HepG2 (cell line): ENCODE measurements around the gene GAN. TPM values are rescaled to one million over a fixed set of nuclear protein-coding genes. Genes with fewer than 3 reads are reported as not detected.
A peak's percentile ranks its signal among the peaks of the same experiment; 100 is the strongest.

Source experiments
- ADNP ChIP-seq: sonication (generic); formaldehyde crosslinking; IDR thresholded peaks from 2 replicates; pipeline ENCODE4 v1.4.0; 2020; ENCODE audit warnings: missing genetic modification reagents
- BHLHE40 ChIP-seq: IDR thresholded peaks from 2 replicates; pipeline ENCODE4 v1.6.1; 2011; ENCODE audit warnings: low read length, improper control_type of control experiment
- CEBPG ChIP-seq: IDR thresholded peaks from 2 replicates; pipeline ENCODE4 v1.6.1; 2016
- CENPBD1 ChIP-seq: sonication (generic); formaldehyde crosslinking; IDR thresholded peaks from 2 replicates; pipeline ENCODE4 v1.8.0; 2022; ENCODE audit warnings: missing genetic modification reagents, low read depth, mild to moderate bottlenecking, borderline replicate concordance
- IKZF4 ChIP-seq: sonication (generic); formaldehyde crosslinking; IDR thresholded peaks from 2 replicates; pipeline ENCODE4 v1.5.1; 2020; ENCODE audit warnings: borderline replicate concordance, mild to moderate bottlenecking, low read depth, missing genetic modification reagents; ENCODE audit errors: not compliant biosample characterization
- MIXL1 ChIP-seq: IDR thresholded peaks from 2 replicates; pipeline ENCODE4 v1.6.1; 2016
- MTA1 ChIP-seq: sonication (generic); formaldehyde crosslinking; IDR thresholded peaks from 2 replicates; pipeline ENCODE4 v1.4.0; 2020; ENCODE audit warnings: missing genetic modification reagents, mild to moderate bottlenecking, borderline replicate concordance
- NFATC3 ChIP-seq: sonication (generic); formaldehyde crosslinking; IDR thresholded peaks from 2 replicates; pipeline ENCODE4 v1.5.1; 2020; ENCODE audit warnings: mild to moderate bottlenecking, missing genetic modification reagents
- NFYC ChIP-seq: IDR thresholded peaks from 2 replicates; pipeline ENCODE4 v1.6.1; 2016; ENCODE audit warnings: missing genetic modification reagents, missing compliant biosample characterization
- PTBP1 ChIP-seq: fragments of 200-400 bp; formaldehyde crosslinking; IDR thresholded peaks from 2 replicates; pipeline ENCODE4 v1.6.1; 2018; ENCODE audit warnings: low read length, low read depth; ENCODE audit not compliant: poor library complexity, severe bottlenecking
- RXRB ChIP-seq: IDR thresholded peaks from 2 replicates; pipeline ENCODE4 v1.6.1; 2016; ENCODE audit warnings: borderline replicate concordance, missing genetic modification reagents, missing compliant biosample characterization
- YEATS2 ChIP-seq: sonication (generic); formaldehyde crosslinking; IDR thresholded peaks from 2 replicates; pipeline ENCODE4 v1.4.0; 2020; ENCODE audit warnings: missing genetic modification reagents, borderline replicate concordance
- ZMYM2 ChIP-seq: sonication (generic); formaldehyde crosslinking; IDR thresholded peaks from 2 replicates; pipeline ENCODE4 v1.8.0; 2022; ENCODE audit warnings: mild to moderate bottlenecking, missing genetic modification reagents
- ZNF382 ChIP-seq: sonication (generic); formaldehyde crosslinking; IDR thresholded peaks from 2 replicates; pipeline ENCODE4 v1.5.0; 2020; ENCODE audit warnings: missing genetic modification reagents, mild to moderate bottlenecking, borderline replicate concordance
- ZNF431 ChIP-seq: sonication (generic); formaldehyde crosslinking; IDR thresholded peaks from 2 replicates; pipeline ENCODE4 v1.9.0; 2022; ENCODE audit warnings: missing genetic modification reagents, low read depth, mild to moderate bottlenecking, borderline replicate concordance
- ZNF496 ChIP-seq: sonication (generic); formaldehyde crosslinking; IDR thresholded peaks from 2 replicates; pipeline ENCODE4 v1.8.1; 2023; ENCODE audit warnings: mild to moderate bottlenecking, moderate library complexity, missing genetic modification reagents; ENCODE audit not compliant: insufficient replicate concordance
- ZNF670 ChIP-seq: sonication (generic); formaldehyde crosslinking; IDR thresholded peaks from 2 replicates; pipeline ENCODE4 v1.8.0; 2022; ENCODE audit warnings: mild to moderate bottlenecking, missing genetic modification reagents, borderline replicate concordance
- polyA plus RNA-seq, 8 experiments: library from polyadenylated mRNA; depleted of rRNA in 3 of 8; stranded (reverse) in 7 of 8; unstranded in 1 of 8; fragments of >200 nt; fragmentation: Illumina TruSeq in 4 of 8; extraction: Trizol in 4 of 8; gene quantifications; 2 replicates each; pipeline versions ENCODE4 v1.2.1 to v1.2.3, GENCODE V29; 2011 to 2016; ENCODE audit warnings: low read depth in 4 of 8, missing spikeins in 1 of 8, mixed read lengths in 1 of 8; ENCODE audit not compliant: insufficient read depth in 1 of 8
- total RNA-seq, 5 experiments: library from RNA; depleted of rRNA; stranded (reverse); fragments of >200 nt; fragmentation: Illumina TruSeq; extraction: Trizol; gene quantifications; 2 replicates each; pipeline ENCODE4 v1.2.3, GENCODE V29; 2016; ENCODE audit warnings: low read depth in 1 of 5
- TF ChIP-seq, protein P1 (sequence below): sonication (generic); formaldehyde crosslinking; IDR thresholded peaks from 2 replicates; pipeline ENCODE4; 2020; ENCODE audit warnings: missing genetic modification reagents, mild to moderate bottlenecking, borderline replicate concordance
- TF ChIP-seq, protein P2 (sequence below): sonication (generic); formaldehyde crosslinking; IDR thresholded peaks from 2 replicates; pipeline ENCODE4 v1.4.0; 2020; ENCODE audit warnings: missing genetic modification reagents
- TF ChIP-seq, protein P3 (sequence below): sonication (generic); formaldehyde crosslinking; IDR thresholded peaks from 2 replicates; pipeline ENCODE4 v1.4.0; 2020; ENCODE audit warnings: missing genetic modification reagents
- TF ChIP-seq, protein P4 (sequence below): sonication (generic); formaldehyde crosslinking; IDR thresholded peaks from 2 replicates; pipeline ENCODE4 v1.8.0; 2023; ENCODE audit warnings: mild to moderate bottlenecking, missing genetic modification reagents

GAN gene
- total and polyA plus RNA-seq, 2 of the 13 experiments (the other 11 are each of a cell fraction or from before 2014, with no cell fraction given): 4.3 to 11.0 TPM

- TF ChIP-seq, protein P1, sequence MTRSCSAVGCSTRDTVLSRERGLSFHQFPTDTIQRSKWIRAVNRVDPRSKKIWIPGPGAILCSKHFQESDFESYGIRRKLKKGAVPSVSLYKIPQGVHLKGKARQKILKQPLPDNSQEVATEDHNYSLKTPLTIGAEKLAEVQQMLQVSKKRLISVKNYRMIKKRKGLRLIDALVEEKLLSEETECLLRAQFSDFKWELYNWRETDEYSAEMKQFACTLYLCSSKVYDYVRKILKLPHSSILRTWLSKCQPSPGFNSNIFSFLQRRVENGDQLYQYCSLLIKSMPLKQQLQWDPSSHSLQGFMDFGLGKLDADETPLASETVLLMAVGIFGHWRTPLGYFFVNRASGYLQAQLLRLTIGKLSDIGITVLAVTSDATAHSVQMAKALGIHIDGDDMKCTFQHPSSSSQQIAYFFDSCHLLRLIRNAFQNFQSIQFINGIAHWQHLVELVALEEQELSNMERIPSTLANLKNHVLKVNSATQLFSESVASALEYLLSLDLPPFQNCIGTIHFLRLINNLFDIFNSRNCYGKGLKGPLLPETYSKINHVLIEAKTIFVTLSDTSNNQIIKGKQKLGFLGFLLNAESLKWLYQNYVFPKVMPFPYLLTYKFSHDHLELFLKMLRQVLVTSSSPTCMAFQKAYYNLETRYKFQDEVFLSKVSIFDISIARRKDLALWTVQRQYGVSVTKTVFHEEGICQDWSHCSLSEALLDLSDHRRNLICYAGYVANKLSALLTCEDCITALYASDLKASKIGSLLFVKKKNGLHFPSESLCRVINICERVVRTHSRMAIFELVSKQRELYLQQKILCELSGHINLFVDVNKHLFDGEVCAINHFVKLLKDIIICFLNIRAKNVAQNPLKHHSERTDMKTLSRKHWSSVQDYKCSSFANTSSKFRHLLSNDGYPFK: no peak
- TF ChIP-seq BHLHE40: no peak
- TF ChIP-seq, protein P2, sequence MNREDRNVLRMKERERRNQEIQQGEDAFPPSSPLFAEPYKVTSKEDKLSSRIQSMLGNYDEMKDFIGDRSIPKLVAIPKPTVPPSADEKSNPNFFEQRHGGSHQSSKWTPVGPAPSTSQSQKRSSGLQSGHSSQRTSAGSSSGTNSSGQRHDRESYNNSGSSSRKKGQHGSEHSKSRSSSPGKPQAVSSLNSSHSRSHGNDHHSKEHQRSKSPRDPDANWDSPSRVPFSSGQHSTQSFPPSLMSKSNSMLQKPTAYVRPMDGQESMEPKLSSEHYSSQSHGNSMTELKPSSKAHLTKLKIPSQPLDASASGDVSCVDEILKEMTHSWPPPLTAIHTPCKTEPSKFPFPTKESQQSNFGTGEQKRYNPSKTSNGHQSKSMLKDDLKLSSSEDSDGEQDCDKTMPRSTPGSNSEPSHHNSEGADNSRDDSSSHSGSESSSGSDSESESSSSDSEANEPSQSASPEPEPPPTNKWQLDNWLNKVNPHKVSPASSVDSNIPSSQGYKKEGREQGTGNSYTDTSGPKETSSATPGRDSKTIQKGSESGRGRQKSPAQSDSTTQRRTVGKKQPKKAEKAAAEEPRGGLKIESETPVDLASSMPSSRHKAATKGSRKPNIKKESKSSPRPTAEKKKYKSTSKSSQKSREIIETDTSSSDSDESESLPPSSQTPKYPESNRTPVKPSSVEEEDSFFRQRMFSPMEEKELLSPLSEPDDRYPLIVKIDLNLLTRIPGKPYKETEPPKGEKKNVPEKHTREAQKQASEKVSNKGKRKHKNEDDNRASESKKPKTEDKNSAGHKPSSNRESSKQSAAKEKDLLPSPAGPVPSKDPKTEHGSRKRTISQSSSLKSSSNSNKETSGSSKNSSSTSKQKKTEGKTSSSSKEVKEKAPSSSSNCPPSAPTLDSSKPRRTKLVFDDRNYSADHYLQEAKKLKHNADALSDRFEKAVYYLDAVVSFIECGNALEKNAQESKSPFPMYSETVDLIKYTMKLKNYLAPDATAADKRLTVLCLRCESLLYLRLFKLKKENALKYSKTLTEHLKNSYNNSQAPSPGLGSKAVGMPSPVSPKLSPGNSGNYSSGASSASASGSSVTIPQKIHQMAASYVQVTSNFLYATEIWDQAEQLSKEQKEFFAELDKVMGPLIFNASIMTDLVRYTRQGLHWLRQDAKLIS: no peak
- peak; percentile 48; the same call in 1 of the 2 replicates for TF ChIP-seq YEATS2 (CRISPR knock-in tag)
- no peak for TF ChIP-seq ADNP (CRISPR knock-in tag)
- TF ChIP-seq IKZF4 (CRISPR knock-in tag): no peak
- no peak for TF ChIP-seq ZNF496 (CRISPR knock-in tag)
- 0 out of 2 replicates have a peak, but pooled peaks have one; percentile 21 for TF ChIP-seq MTA1 (CRISPR knock-in tag)
- 0 out of 2 replicates have a peak, but pooled peaks have one; percentile 27 for TF ChIP-seq MIXL1 (CRISPR knock-in tag)
- no peak for TF ChIP-seq PTBP1
- peak; percentile 60 for TF ChIP-seq CEBPG
- no peak for TF ChIP-seq ZNF431 (CRISPR knock-in tag)
- TF ChIP-seq RXRB (CRISPR knock-in tag): peak; percentile 21; the same call in 1 of the 2 replicates
- TF ChIP-seq CENPBD1 (CRISPR knock-in tag): no peak
- no peak for TF ChIP-seq ZMYM2 (CRISPR knock-in tag)
- TF ChIP-seq, protein P3, sequence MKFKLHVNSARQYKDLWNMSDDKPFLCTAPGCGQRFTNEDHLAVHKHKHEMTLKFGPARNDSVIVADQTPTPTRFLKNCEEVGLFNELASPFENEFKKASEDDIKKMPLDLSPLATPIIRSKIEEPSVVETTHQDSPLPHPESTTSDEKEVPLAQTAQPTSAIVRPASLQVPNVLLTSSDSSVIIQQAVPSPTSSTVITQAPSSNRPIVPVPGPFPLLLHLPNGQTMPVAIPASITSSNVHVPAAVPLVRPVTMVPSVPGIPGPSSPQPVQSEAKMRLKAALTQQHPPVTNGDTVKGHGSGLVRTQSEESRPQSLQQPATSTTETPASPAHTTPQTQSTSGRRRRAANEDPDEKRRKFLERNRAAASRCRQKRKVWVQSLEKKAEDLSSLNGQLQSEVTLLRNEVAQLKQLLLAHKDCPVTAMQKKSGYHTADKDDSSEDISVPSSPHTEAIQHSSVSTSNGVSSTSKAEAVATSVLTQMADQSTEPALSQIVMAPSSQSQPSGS (CRISPR knock-in tag): no peak
- TF ChIP-seq NFYC (CRISPR knock-in tag): peak; percentile 63
- TF ChIP-seq ZNF382 (CRISPR knock-in tag): no peak
- no peak for TF ChIP-seq NFATC3 (CRISPR knock-in tag)
- TF ChIP-seq ZNF670 (CRISPR knock-in tag): peak; percentile 21; the same call in 1 of the 2 replicates
- TF ChIP-seq, protein P4, sequence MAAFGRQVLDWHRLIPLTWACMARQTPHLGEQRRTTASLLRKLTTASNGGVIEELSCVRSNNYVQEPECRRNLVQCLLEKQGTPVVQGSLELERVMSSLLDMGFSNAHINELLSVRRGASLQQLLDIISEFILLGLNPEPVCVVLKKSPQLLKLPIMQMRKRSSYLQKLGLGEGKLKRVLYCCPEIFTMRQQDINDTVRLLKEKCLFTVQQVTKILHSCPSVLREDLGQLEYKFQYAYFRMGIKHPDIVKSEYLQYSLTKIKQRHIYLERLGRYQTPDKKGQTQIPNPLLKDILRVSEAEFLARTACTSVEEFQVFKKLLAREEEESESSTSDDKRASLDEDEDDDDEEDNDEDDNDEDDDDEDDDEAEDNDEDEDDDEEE (CRISPR knock-in tag): no peak
Observed at GRCh38 chr16:81429045-81429521, 114.3 kb downstream of the GAN start (continued).
